NT2/D1 (cell line): ENCODE results near the gene OVCH1.

ENCODE experiments used
- SUZ12 ChIP-seq: IDR thresholded peaks from 2 replicates; pipeline ENCODE4 v1.6.1; 2011; ENCODE audit not compliant: insufficient read length, insufficient read depth; ENCODE audit errors: extremely low read depth
- YY1 ChIP-seq: IDR thresholded peaks from 2 replicates; pipeline ENCODE4 v1.6.1; 2011; ENCODE audit not compliant: insufficient read length, insufficient read depth
- ZNF274 ChIP-seq: IDR thresholded peaks from 2 replicates; pipeline ENCODE4 v1.6.1; 2011; ENCODE audit warnings: mild to moderate bottlenecking, low read depth, low read length

DNA sequence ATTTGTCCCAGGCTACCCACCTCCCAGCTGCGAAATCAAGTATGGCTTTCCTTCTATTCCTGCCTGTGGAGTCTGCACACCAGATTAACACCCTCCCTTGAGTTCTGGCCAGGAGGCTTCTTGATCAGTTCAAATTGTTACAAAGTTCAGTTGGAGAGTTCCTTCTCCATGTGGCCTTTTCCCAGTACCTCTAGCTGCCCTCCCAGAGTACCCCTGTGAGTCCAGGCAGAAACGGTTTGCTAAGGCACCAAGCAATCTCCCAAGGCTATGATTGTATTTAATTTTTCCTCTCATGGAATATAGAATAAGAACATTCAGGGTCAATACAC lies 66.8 kb downstream of the OVCH1 start:
- TF ChIP-seq ZNF274 (no peak), YY1 (no peak), SUZ12 (no peak)
